Adrenal gland (tissue), 5 donors: ENCODE measurements around the gene HMX2.

Source experiments
- POLR2A ChIP-seq, 2 donors: fragments of 450-650 bp; IDR thresholded peaks; one replicate each; pipeline ENCODE4 v1.6.1; 2017; ENCODE audit warnings: antibody characterized with exemption in 2 of 2, mild to moderate bottlenecking in 2 of 2, moderate library complexity in 1 of 2
- TF ChIP-seq, protein P1 (sequence below), 6 experiments: fragments of 450-650 bp in 4 of 6; fragments of 200-600 bp in 2 of 6; sonication (generic) in 1 of 6; IDR thresholded peaks; 1 replicate in 5 of 6; 2 replicates in 1 of 6; pipeline versions ENCODE4 v1.5.1 to v1.8.0; 2016 to 2021; ENCODE audit warnings: antibody characterized with exemption in 6 of 6, mild to moderate bottlenecking in 2 of 6, moderate library complexity in 1 of 6
- donor health status: DM: no; HTN: no; CAD: no.

DNA sequence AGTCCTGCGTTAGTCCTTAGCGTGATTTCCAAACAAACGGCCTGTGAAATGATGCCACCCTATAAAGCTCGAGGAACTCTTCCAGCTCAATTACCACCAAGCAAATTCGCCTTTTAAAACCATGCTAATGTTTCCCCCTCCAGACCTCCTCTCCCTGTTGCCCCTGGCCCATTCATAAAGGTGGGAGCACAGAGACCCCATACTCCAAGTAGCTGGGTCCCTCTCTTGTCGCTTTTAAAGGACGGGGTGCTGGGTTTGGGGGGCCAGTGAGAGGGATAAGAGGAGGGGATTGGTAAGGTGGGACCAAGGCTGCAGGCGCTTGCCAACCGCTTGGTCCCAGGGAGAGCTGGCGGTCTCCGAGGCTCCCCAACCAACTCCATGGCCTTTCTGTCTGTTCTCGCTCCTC, 1.2 kb downstream of the HMX2 start:
- TF ChIP-seq, protein P1, sequence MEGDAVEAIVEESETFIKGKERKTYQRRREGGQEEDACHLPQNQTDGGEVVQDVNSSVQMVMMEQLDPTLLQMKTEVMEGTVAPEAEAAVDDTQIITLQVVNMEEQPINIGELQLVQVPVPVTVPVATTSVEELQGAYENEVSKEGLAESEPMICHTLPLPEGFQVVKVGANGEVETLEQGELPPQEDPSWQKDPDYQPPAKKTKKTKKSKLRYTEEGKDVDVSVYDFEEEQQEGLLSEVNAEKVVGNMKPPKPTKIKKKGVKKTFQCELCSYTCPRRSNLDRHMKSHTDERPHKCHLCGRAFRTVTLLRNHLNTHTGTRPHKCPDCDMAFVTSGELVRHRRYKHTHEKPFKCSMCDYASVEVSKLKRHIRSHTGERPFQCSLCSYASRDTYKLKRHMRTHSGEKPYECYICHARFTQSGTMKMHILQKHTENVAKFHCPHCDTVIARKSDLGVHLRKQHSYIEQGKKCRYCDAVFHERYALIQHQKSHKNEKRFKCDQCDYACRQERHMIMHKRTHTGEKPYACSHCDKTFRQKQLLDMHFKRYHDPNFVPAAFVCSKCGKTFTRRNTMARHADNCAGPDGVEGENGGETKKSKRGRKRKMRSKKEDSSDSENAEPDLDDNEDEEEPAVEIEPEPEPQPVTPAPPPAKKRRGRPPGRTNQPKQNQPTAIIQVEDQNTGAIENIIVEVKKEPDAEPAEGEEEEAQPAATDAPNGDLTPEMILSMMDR (IDR thresholded peaks at IDR 0.05): no peak
- TF ChIP-seq POLR2A (IDR thresholded peaks at IDR 0.05): no peak
